Endodermal cell (in vitro differentiated cells): ENCODE measurements around the gene PROSER3. TPM values are rescaled to one million over a fixed set of nuclear protein-coding genes. Genes with fewer than 3 reads are reported as not detected.

ENCODE experiments used
- DNase-seq: peaks from one replicate; pipeline ENCODE4 v3.0.0-alpha.2; 2017
- H3K27ac ChIP-seq: 2 replicates; pipeline ENCODE4 v1.5.1; 2013; ENCODE audit warnings: mild to moderate bottlenecking, low read depth, low read length, moderate library complexity
- H3K27me3 ChIP-seq: 2 replicates; pipeline ENCODE4 v1.6.1; 2013; ENCODE audit warnings: mild to moderate bottlenecking, low read length, moderate library complexity; ENCODE audit not compliant: insufficient read depth, control insufficient read depth, poor library complexity, severe bottlenecking
- H3K36me3 ChIP-seq: 2 replicates; pipeline ENCODE4 v1.7.0; 2013; ENCODE audit warnings: mild to moderate bottlenecking, low read length, moderate library complexity; ENCODE audit not compliant: control insufficient read depth, insufficient read depth
- H3K4me1 ChIP-seq: one replicate; pipeline ENCODE4 v1.7.0; 2013; ENCODE audit warnings: low read length; ENCODE audit not compliant: control insufficient read depth, insufficient read depth
- H3K4me3 ChIP-seq: 2 replicates; pipeline ENCODE4 v1.5.1; 2013; ENCODE audit warnings: mild to moderate bottlenecking, low read length, moderate library complexity
- H3K9ac ChIP-seq: 2 replicates; pipeline ENCODE4 v1.6.1; 2013; ENCODE audit warnings: mild to moderate bottlenecking, low read length, moderate library complexity; ENCODE audit not compliant: poor library complexity, severe bottlenecking; ENCODE audit errors: extremely low read depth
- H3K9me3 ChIP-seq: 2 replicates; pipeline ENCODE4 v1.6.1; 2013; ENCODE audit warnings: mild to moderate bottlenecking, low read length, moderate library complexity; ENCODE audit not compliant: control insufficient read depth
- H3K27ac Mint-ChIP-seq: 2 replicates; pipeline ENCODE4 v1.8.0; 2020; ENCODE audit warnings: mixed read lengths
- H3K27me3 Mint-ChIP-seq: 2 replicates; pipeline ENCODE4 v1.8.0; 2021; ENCODE audit warnings: mild to moderate bottlenecking, mixed read lengths; ENCODE audit not compliant: insufficient read depth
- H3K36me3 Mint-ChIP-seq: 2 replicates; pipeline ENCODE4 v1.8.0; 2020; ENCODE audit warnings: low read depth, mixed read lengths
- H3K4me1 Mint-ChIP-seq: 2 replicates; pipeline ENCODE4 v1.8.0; 2020; ENCODE audit warnings: mixed read lengths
- H3K4me3 Mint-ChIP-seq: 2 replicates; pipeline ENCODE4 v1.8.0; 2020; ENCODE audit warnings: mild to moderate bottlenecking, moderate library complexity, mixed read lengths
- H3K9me3 Mint-ChIP-seq: 2 replicates; pipeline ENCODE4 v1.8.0; 2020; ENCODE audit warnings: mild to moderate bottlenecking, mixed read lengths
- WGBS, 2 experiments: methylation state at CpG; one replicate each; pipeline versions ENCODE4 v1.1.5 to v1.1.7; 2013; ENCODE audit warnings: missing lambda C conversion rate in 2 of 2, mixed read lengths in 1 of 2; ENCODE audit not compliant: insufficient coverage in 1 of 2, insufficient read length in 1 of 2; 5-methylcytosine and 5-hydroxymethylcytosine counted together
- total RNA-seq, 2 donors: library from RNA; stranded (reverse); fragmentation: NEBNext Ultra II Directional in 1 of 2; extraction: Animal tissue kit (Norgen Biotek cat#: 25700) in 1 of 2; gene quantifications; 2 replicates in 1 of 2; 3 replicates in 1 of 2; pipeline ENCODE4 v1.2.1, GENCODE V29; 2021
- TF ChIP-seq, protein P1 (sequence below): fragments of 200-600 bp; sonication (generic); conservative IDR thresholded peaks from 2 replicates; pipeline ENCODE4 v1.5.0; 2021; ENCODE audit warnings: antibody characterized with exemption, mild to moderate bottlenecking

PROSER3 gene
- total RNA-seq, 2 donors from 2014 or later: 37.8 to 45.4 TPM

GRCh38 chr19:35731779-35732405, 26.1 kb upstream of the PROSER3 start:
- H3K9me3 ChIP-seq: no peaks in the 10 kb centered on the region
- Mint-ChIP-seq H3K27me3 (no peaks in the 10 kb centered on the region), H3K4me3 (no peak overlapping the region), H3K27ac (no peak overlapping the region), H3K9me3 (no peaks in the 10 kb centered on the region), H3K36me3 (peaks cover 73% of the 10 kb centered on the region), H3K4me1 (no peaks in the 10 kb centered on the region)
- TF ChIP-seq, protein P1, sequence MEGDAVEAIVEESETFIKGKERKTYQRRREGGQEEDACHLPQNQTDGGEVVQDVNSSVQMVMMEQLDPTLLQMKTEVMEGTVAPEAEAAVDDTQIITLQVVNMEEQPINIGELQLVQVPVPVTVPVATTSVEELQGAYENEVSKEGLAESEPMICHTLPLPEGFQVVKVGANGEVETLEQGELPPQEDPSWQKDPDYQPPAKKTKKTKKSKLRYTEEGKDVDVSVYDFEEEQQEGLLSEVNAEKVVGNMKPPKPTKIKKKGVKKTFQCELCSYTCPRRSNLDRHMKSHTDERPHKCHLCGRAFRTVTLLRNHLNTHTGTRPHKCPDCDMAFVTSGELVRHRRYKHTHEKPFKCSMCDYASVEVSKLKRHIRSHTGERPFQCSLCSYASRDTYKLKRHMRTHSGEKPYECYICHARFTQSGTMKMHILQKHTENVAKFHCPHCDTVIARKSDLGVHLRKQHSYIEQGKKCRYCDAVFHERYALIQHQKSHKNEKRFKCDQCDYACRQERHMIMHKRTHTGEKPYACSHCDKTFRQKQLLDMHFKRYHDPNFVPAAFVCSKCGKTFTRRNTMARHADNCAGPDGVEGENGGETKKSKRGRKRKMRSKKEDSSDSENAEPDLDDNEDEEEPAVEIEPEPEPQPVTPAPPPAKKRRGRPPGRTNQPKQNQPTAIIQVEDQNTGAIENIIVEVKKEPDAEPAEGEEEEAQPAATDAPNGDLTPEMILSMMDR: no peak
- peaks cover 74% of the 10 kb centered on the region for H3K36me3 ChIP-seq
- no peak overlapping the region for H3K9ac ChIP-seq
- DNase-seq: no peak
- no peak overlapping the region for H3K4me3 ChIP-seq
- 92 to 93% methylated on average over 5 to 19 of the region's 21 CpGs for WGBS, 2 experiments
- H3K4me1 ChIP-seq: no peaks in the 10 kb centered on the region
- no peaks in the 10 kb centered on the region for H3K27me3 ChIP-seq
- no peak overlapping the region for H3K27ac ChIP-seq

GRCh38 chr19:35732540-35733179, 25.3 kb upstream of the PROSER3 start:
- H3K9me3 Mint-ChIP-seq: no peaks in the 10 kb centered on the region
- H3K27me3 Mint-ChIP-seq: no peaks in the 10 kb centered on the region
- no peak overlapping the region for H3K4me3 ChIP-seq
- no peak overlapping the region for H3K27ac ChIP-seq
- no peaks in the 10 kb centered on the region for H3K4me1 ChIP-seq
- DNase-seq: no peak
- no peak overlapping the region for H3K4me3 Mint-ChIP-seq
- no peak overlapping the region for H3K9ac ChIP-seq
- no peaks in the 10 kb centered on the region for H3K4me1 Mint-ChIP-seq
- WGBS, 2 experiments: 92 to 95% methylated on average over 13 to 24 of the region's 25 CpGs
- no peak overlapping the region for H3K27ac Mint-ChIP-seq
- peaks cover 72% of the 10 kb centered on the region for H3K36me3 ChIP-seq
- H3K36me3 Mint-ChIP-seq: peaks cover 73% of the 10 kb centered on the region
- no peaks in the 10 kb centered on the region for H3K9me3 ChIP-seq
- H3K27me3 ChIP-seq: no peaks in the 10 kb centered on the region
- TF ChIP-seq, protein P1: no peak

GRCh38 chr19:35733180-35734125, 24.5 kb upstream of the PROSER3 start:
- TF ChIP-seq, protein P1: no peak
- H3K27me3 Mint-ChIP-seq: no peaks in the 10 kb centered on the region
- Histone ChIP-seq H3K27me3 (no peaks in the 10 kb centered on the region), H3K36me3 (peaks cover 75% of the 10 kb centered on the region), H3K27ac (no peak overlapping the region), H3K4me1 (no peaks in the 10 kb centered on the region), H3K9ac (no peak overlapping the region), H3K9me3 (no peaks in the 10 kb centered on the region), H3K4me3 (no peak overlapping the region)
- H3K27ac Mint-ChIP-seq: no peak overlapping the region
- peaks cover 73% of the 10 kb centered on the region for H3K36me3 Mint-ChIP-seq
- no peak for DNase-seq
- WGBS, 2 experiments: 97 to 98% methylated on average over 15 to 32 of the region's 35 CpGs
- H3K9me3 Mint-ChIP-seq: no peaks in the 10 kb centered on the region
- H3K4me3 Mint-ChIP-seq: no peak overlapping the region
- H3K4me1 Mint-ChIP-seq: no peaks in the 10 kb centered on the region
